Midbrain (tissue), 1 donor: ENCODE measurements around the gene GAGE12C.
"Not testable (repeated sequence)": the region's sequence is repeated elsewhere in the genome, so short reads cannot be mapped to it uniquely, and the experiment has no call there.

Experiments
- DNase-seq: peaks from one replicate; lab custom pipeline; 2025; lab: John Stamatoyannopoulos, UW

GAGE12C gene

GRCh38 chrX:49531877-49532276 is at the start of gene GAGE12C:
GAGE12C (plus strand) TSS chrX:49532177; CDS start chrX:49533332, 1,155 bp downstream.
- DNase-seq, result not testable (repeated sequence)

GRCh38 chrX:49541433-49541832 is 9.5 kb downstream of the GAGE12C start, which contains the start of gene GAGE12D:
GAGE12D (plus strand) TSS chrX:49541733; CDS start chrX:49542888, 1,155 bp downstream.
- DNase-seq, result not testable (repeated sequence)

- not testable (repeated sequence) for DNase-seq
These were observed 19.0 kb downstream of the GAGE12C start, which contains the start of gene GAGE12E for GRCh38 chrX:49550989-49551388. GAGE12E (plus strand) TSS chrX:49551289; CDS start chrX:49552444, 1,155 bp downstream.

- not testable (repeated sequence) for DNase-seq
These were observed 28.6 kb downstream of the GAGE12C start, which contains the start of gene GAGE12F for GRCh38 chrX:49560542-49560941. GAGE12F (plus strand) TSS chrX:49560842; CDS start chrX:49561997, 1,155 bp downstream.

- DNase-seq, result not testable (repeated sequence)
These were observed 36.8 kb downstream of the GAGE12C start for GRCh38 chrX:49568728-49569127.

- not testable (repeated sequence) for DNase-seq
These were observed 37.2 kb downstream of the GAGE12C start for GRCh38 chrX:49569152-49569551.

- not testable (repeated sequence) for DNase-seq
These were observed 38.1 kb downstream of the GAGE12C start, which contains the start of gene GAGE12G for GRCh38 chrX:49570100-49570499. GAGE12G (plus strand) TSS chrX:49570400; CDS start chrX:49571555, 1,155 bp downstream.

- not testable (repeated sequence) for DNase-seq
These were observed 47.7 kb downstream of the GAGE12C start, which contains the start of gene GAGE12H for GRCh38 chrX:49579649-49580048. GAGE12H (plus strand) TSS chrX:49579949; CDS start chrX:49581104, 1,155 bp downstream.
